GM12865 (cell line): ENCODE data around the gene RHCE.

Experiments
- DNase-seq: peaks from one replicate; pipeline ENCODE4 v3.0.0; 2010; ENCODE audit warnings: low read depth
- H3K4me3 ChIP-seq: 2 replicates; pipeline ENCODE4 v1.5.1; 2011; ENCODE audit warnings: mild to moderate bottlenecking, low read depth, low read length, control low read depth
- CTCF ChIP-seq: IDR thresholded peaks from 2 replicates; pipeline ENCODE4 v1.5.1; 2011; ENCODE audit warnings: low read length, control low read depth, low read depth, inconsistent platforms; ENCODE audit not compliant: insufficient read depth; ENCODE audit errors: missing control alignments

Gene RHCE

GRCh38 chr1:25432749-25433388 lies 12.2 kb upstream of the RHCE start:
- DNase-seq = no peak
- no peak overlapping the region for H3K4me3 ChIP-seq
- no peak for TF ChIP-seq CTCF

GRCh38 chr1:25431955-25432719 lies 11.5 kb upstream of the RHCE start:
- DNase-seq = no peak
- no peak for TF ChIP-seq CTCF
- peak overlapping the region; percentile 92 for H3K4me3 ChIP-seq

- peak overlapping the region; percentile 92 for H3K4me3 ChIP-seq
- TF ChIP-seq CTCF = peak; percentile 1
- DNase-seq = no peak
Measured at GRCh38 chr1:25430967-25431881, 10.6 kb upstream of the RHCE start.

- DNase-seq = peak; percentile 96
- TF ChIP-seq CTCF = no peak
- H3K4me3 ChIP-seq = peak within 1 kb of the TSS; percentile 92
Measured at GRCh38 chr1:25430073-25430966, 9.7 kb upstream of the RHCE start, which contains the start of gene MACO1. TSS of gene MACO1 (plus strand) at chr1:25430897. CDS start at chr1:25431099, 202 bp downstream.

GRCh38 chr1:25428475-25429166 lies 8.0 kb upstream of the RHCE start:
- no peak for DNase-seq
- no peak overlapping the region for H3K4me3 ChIP-seq
- TF ChIP-seq CTCF = no peak

GRCh38 chr1:25427696-25428095 lies 7.1 kb upstream of the RHCE start:
- TF ChIP-seq CTCF = no peak
- H3K4me3 ChIP-seq = no peak overlapping the region
- no peak for DNase-seq
